ENCODE data around the gene CCDC39.
A peak's percentile ranks its signal among the peaks of the same experiment; 100 is the strongest.
"Not testable (repeated sequence)": the region's sequence is repeated elsewhere in the genome, so short reads cannot be mapped to it uniquely, and the experiment has no call there.

CCDC39 gene

DNA sequence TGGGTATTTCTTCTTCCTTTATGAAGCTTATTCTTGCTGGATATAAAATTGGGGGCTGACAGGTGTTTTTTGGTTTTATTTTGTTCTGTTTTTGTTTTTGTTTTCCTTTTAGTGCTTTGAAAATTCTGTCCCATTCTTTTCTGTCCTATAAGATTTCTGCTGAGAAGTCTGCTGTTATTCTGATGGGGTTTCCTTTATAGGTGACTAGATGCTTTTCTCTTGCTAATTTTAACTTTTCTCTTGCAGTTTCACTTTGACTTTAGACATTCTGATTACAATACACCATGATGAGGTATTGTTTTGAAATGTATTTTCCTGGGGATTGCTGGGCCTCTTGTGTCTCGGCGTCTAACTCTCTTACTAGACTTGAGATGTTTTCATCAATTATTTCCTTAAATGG lies 54.6 kb downstream of the CCDC39 start:
- DNase-seq (ENCODE audit: low read depth in 2 of 2) = no peak

GRCh38 chr3:180619723-180620122 lies 59.6 kb downstream of the CCDC39 start:
- DNase-seq (ENCODE audit: low read depth in 2 of 2) = no peak

- not testable (repeated sequence) for DNase-seq (ENCODE audit: low read depth in 2 of 2)
Observed at GRCh38 chr3:180618563-180618962, 60.7 kb downstream of the CCDC39 start.

DNA sequence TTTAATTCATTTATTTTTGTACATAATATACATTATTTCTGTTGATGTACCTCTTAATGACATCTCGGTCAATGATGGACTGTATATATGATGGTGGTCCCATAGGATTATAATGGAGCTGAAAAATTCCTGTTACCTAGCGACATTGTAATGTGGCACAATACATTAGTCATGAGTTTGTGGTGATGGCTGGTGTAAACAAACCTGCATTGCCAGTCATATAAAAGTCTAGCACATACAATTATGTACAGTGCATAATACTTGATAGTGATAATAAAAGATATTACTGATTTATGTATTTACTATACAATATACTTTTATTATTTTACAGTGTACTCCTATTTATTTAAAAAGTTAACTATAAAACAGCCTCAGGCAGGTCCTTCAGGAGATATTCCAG lies 62.2 kb downstream of the CCDC39 start:
- no peak for DNase-seq (ENCODE audit: low read depth in 2 of 2)

GRCh38 chr3:180615954-180616353 lies 63.3 kb downstream of the CCDC39 start:
- no peak for DNase-seq (ENCODE audit: low read depth in 2 of 2)

DNA sequence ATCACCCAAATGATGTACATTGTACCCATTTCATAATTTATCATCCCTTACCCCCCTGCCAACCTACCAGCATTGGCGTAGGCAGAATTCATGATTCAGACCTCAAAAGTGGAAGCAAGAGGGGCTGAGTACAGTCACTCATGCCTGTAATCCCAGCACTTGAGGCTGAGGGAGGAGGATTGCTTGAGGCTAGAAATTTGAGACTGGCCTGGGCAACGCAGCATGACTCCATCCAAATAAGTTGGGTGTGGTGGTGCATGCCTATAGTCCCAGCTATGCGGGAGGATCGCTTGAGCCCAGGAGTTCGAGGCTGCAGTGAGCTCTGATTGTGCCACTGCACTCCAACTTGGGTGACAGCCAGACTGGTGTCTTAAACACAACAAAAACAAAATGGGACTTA lies 66.9 kb downstream of the CCDC39 start:
- DNase-seq (ENCODE audit: low read depth in 2 of 2) = no peak

DNA sequence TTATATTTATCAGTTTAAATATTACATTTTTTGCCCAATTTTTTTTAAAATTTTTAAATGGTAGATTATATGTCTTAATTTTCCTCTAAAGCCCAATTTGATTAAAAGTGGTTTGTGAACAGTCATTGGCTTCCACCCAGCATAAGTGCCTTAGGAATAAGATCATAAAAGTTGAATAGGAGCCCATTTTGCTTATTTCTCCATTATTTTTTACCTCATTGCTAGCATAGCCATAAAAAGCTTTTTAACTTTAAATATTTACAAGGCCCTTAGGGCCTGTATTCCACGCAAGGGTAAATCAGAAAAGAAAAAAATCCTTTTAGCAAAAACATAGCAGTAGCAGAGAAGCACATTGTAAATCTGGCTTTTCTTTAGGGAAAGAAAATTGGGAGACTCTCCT lies 68.3 kb downstream of the CCDC39 start:
- DNase-seq (ENCODE audit: low read depth in 2 of 2) = no peak

DNA sequence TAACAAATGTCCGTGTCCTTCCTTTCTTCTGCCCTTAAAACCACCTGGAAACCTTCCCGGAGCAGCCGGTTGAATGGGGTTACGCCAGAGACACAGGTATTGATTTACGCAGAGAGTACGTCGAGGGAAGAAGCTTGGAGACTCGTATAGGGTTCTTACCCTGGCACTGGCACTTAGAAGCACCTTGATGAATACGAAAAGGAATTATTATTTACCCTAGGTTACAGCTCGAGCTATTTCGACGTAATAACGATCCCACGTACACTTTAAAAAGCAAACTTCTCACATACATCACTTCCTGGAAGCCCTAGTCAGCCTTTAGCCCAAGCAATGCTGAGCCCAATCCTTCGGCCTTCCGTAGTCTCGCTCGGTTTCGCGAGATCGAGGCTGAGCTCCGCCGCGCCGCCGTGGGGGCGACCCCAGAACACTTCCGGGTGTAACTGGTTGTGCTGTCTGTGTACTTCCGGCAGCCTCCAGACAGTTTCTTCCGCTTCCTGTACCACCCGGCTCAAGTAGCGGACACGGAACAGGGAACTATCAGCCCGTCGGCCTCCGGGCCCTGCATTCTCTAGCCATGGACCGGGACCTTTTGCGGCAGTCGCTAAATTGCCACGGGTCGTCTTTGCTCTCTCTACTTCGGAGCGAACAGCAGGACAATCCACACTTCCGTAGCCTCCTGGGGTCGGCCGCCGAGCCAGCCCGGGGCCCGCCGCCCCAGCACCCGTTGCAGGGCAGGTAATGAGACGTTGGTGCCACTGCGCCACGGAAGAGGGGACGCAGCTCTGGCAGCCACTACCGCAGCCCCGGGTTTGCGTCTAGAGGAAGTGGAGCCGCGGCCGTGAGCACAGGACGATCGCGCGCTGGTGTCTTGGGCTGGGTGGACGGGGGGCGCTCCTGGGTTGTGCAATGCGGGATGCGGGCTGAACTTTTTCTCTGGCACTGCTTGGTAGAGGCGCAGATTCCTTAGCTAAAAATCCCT lies 77.3 kb downstream of the CCDC39 start, which contains the start of gene TTC14:
TSS of gene TTC14 (plus strand) at position 476 of the 979 bp plus-strand sequence. CDS start at position 575, 99 bp downstream.
- peak; percentile 83 to 85 for DNase-seq (ENCODE audit: low read depth in 2 of 2)

- no peak for DNase-seq (ENCODE audit: low read depth in 2 of 2)
Observed at GRCh38 chr3:180600473-180600872, 78.8 kb downstream of the CCDC39 start.

- no peak for DNase-seq (ENCODE audit: low read depth in 2 of 2)
Observed at GRCh38 chr3:180595559-180595935, 83.7 kb downstream of the CCDC39 start.

DNA sequence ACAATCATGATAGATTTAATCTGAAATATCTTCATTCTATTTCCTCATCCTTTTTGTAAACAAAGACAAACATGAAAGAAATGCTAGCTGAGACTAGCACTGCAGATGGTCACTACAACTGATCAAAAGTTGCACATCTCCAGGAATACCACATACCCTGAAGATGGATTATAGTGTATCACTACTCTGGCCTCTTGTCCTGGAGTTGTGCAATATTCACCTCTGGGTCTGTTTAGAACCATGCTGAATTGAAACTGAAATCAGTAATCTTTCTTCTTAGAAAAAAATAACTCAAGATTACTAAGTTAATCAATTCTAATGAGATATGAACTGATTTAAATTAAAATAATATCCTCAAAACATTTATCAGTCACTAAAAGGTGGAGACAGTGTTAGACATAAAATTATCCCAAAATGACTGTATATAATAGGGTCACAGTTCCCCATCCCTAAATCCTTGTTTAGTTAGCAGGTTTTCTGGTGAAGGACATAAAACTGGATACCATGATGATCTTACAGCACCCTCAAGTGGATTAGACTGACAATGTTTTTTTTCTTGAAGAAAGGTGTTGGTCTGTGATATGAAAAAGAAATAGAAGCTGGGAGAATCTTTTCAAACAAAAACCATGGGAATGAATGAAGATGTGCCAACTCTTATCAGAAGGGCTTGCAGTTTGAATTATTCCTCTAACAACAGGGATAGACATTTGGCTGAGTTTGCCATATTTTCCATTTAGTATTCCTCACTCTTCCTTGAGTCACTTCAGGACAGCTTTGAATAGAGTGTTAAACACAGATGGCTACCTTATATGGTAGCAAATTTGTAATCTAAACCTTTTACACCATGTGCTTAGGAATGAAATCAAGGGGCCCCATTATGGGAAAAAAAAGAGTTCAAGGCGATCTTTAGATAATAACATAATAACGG lies 84.4 kb downstream of the CCDC39 start:
- no peak for DNase-seq (ENCODE audit: low read depth in 2 of 2)

DNA sequence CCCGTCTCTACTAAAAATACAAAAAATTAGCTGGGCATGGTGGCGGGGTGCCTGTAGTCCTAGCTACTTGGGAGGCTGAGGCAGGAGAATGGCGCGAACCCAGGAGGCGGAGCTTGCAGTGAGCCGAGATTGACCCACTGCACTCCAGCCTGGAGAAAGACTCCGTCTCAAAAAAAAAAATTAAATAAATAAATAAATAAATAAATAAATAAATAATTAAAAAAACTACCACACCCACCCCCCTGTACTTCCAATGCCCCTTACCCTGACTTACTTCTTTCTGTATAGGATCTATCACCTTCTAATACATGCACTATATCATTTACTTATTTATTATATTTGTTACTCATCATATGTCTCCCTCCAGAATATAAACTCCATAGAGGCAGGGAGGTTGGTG lies 85.7 kb downstream of the CCDC39 start:
- not testable (repeated sequence) for DNase-seq (ENCODE audit: low read depth in 2 of 2)

DNA sequence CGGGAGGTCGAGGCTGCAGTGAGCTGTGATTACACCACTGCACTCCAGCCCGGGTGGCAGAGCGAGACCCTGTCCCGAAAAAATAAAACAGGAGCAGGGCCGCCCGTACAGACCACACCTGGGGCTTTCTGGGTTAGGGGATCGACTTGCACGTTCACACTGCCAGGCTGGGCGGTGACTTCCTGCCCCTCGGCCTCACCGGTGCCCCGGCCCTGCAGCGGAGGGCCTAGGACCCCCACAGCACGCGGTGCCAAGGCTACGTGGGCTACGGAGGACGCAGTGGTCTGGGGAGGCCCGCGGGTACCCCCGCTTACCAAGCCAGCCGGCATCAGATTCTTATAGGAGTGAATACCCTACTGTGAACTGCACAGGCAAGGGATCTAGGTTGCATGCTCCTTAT lies 88.9 kb downstream of the CCDC39 start:
- DNase-seq (ENCODE audit: low read depth in 2 of 2) = no peak

DNA sequence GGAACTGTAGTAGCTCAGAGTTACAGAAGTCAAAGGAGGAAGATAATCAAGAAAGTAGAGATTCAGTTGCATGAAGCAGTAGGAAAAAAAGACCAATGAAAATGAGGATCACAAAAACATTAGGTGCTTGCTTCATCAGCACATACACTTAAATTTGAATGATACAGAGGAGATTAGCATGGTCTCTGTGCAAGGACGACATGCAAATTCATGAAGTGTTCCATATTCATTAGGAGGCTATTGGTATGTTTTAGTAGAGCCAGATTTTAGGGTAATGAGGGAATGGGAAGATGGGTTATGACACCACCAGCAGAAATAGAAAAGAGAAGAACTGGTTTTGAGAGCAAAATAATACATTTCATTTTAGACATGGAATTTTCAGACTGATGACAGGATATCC lies 98.4 kb downstream of the CCDC39 start:
- DNase-seq (ENCODE audit: low read depth in 2 of 2) = no peak

DNA sequence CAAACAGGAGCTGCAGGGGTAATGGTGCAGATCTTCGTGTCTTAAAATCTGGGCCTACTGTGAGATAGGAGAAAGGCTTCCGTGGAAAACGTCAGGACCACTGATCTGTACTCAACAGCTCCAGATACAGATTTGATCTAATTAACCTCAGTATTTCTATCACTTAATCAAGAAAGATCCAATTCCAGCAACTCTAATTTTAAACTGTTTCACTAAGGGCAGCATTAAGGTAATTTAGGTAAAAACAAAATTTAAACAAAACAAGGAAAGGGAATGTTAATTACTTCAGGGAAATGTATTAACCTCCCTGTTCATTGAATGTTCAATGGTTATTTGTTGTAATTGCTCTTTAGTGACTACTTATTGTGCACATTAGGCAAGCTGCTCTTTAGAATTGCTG lies 103.7 kb downstream of the CCDC39 start:
- no peak for DNase-seq (ENCODE audit: low read depth in 2 of 2)

DNA sequence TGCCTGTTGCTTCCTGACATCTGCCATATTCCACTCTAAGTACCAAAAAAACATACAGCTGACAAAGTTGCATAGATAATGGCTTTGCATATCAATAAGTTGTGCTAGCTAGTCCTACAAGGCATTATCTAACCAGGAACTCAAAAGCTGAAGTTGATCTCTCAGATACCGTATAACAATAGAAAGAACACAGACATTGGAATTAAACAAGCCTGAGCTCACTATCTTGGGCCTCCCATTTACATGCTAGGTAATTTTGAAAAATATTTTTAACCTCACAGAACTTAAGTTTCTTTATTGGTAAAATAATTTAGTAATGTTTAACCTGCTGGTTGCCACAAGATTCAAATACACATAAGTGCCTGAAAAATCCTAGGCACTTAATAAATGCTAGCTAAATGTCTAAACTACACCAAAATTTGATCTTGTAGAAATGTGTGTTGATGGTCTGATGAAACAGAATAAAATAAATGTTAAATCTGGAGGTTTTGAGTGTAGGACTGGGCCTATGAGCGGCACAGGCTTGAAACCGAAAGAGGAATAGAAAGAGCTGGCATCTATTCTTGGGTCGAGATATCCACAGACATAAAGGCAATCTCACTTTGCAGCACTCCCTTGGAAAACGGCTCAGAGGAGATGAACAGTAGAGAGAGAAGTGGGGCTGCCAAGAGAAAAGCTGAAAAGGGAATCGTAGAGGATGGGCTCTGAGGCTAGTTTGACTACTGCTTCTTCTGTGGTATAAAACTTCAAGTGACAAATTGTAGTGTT lies 107.3 kb downstream of the CCDC39 start:
- DNase-seq (ENCODE audit: low read depth in 2 of 2) = no peak

- DNase-seq (ENCODE audit: low read depth in 2 of 2) = no peak
Observed at GRCh38 chr3:180570238-180570637, 109.1 kb downstream of the CCDC39 start.

- no peak for DNase-seq (ENCODE audit: low read depth in 2 of 2)
Observed at GRCh38 chr3:180564676-180565075, 114.6 kb downstream of the CCDC39 start.
